Kasumi-1 (cell line): ENCODE measurements around the gene RIOX2.

Source experiments
- DNase-seq, 2 experiments: peaks; one replicate each; lab custom pipeline; 2025; lab: John Stamatoyannopoulos, UW

RIOX2 gene

GRCh38 chr3:97990624-97991292, 18.5 kb upstream of the RIOX2 start:
- no peak for DNase-seq

GRCh38 chr3:97988784-97989568, 16.7 kb upstream of the RIOX2 start:
- DNase-seq: no peak

- DNase-seq: no peak
Observed at GRCh38 chr3:97987306-97987705, 15.1 kb upstream of the RIOX2 start.

- DNase-seq: no peak
Observed at GRCh38 chr3:97983933-97984491, 11.8 kb upstream of the RIOX2 start.

GRCh38 chr3:97981886-97982285, 9.7 kb upstream of the RIOX2 start:
- DNase-seq: no peak

GRCh38 chr3:97979610-97980009, 7.4 kb upstream of the RIOX2 start:
- DNase-seq: no peak

- peak in 1 of 2 experiments; percentile 22 for DNase-seq
Observed at GRCh38 chr3:97975466-97975865, 3.2 kb upstream of the RIOX2 start.

GRCh38 chr3:97974996-97975395, 2.8 kb upstream of the RIOX2 start:
- DNase-seq: no peak

- no peak for DNase-seq
Observed at GRCh38 chr3:97972976-97973375, 745 bp upstream of the RIOX2 start.

- DNase-seq: no peak
Observed at GRCh38 chr3:97970956-97971620, 1.1 kb downstream of the RIOX2 start.

GRCh38 chr3:97970156-97970555, 2.1 kb downstream of the RIOX2 start:
- no peak for DNase-seq

GRCh38 chr3:97969541-97969940, 2.7 kb downstream of the RIOX2 start:
- no peak for DNase-seq

GRCh38 chr3:97968376-97968775, 3.9 kb downstream of the RIOX2 start:
- DNase-seq: no peak

GRCh38 chr3:97967966-97968365, 4.3 kb downstream of the RIOX2 start:
- DNase-seq: no peak

- DNase-seq: no peak
Observed at GRCh38 chr3:97960993-97961766, 11.1 kb downstream of the RIOX2 start.

GRCh38 chr3:97960551-97960950, 11.7 kb downstream of the RIOX2 start:
- DNase-seq: no peak

- no peak for DNase-seq
Observed at GRCh38 chr3:97959872-97960271, 12.4 kb downstream of the RIOX2 start.

- no peak for DNase-seq
Observed at GRCh38 chr3:97958796-97959195, 13.4 kb downstream of the RIOX2 start.

- no peak for DNase-seq
Observed at GRCh38 chr3:97958396-97958795, 13.8 kb downstream of the RIOX2 start.

GRCh38 chr3:97957617-97958311, 14.5 kb downstream of the RIOX2 start:
- DNase-seq: no peak

- no peak for DNase-seq
Observed at GRCh38 chr3:97956051-97956450, 16.2 kb downstream of the RIOX2 start.
